HG02798 (cell line): ENCODE results near the gene BCORL1.
A peak's percentile ranks its signal among the peaks of the same experiment; 100 is the strongest.

ENCODE experiments used
- ATAC-seq: cut with Tn5 transposase; IDR thresholded peaks from one replicate; pipeline ENCODE4 v1.9.1; 2021; ENCODE audit warnings: mild to moderate bottlenecking; ENCODE audit not compliant: unreplicated experiment, poor library complexity

Gene BCORL1

DNA sequence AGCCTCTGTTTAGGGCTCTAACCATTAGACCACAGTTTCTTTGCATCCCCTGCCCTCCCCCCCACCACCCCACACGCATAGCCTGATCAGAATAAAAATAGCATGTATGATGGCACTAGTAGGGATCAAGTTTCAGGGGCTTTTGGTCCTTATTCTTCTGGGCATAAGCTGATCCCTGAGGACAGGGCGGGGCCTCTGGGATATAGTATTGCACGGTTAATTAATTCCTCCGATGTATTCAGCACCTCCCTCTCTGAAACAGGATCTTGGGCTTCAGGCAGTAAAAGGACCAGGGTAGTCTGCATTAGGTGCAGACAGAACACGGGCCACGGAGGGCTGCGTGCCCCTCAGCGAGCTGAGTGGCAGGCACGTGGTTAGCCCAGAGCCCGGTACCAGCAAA, 70.8 kb downstream of the BCORL1 start:
- ATAC-seq, result no peak

DNA sequence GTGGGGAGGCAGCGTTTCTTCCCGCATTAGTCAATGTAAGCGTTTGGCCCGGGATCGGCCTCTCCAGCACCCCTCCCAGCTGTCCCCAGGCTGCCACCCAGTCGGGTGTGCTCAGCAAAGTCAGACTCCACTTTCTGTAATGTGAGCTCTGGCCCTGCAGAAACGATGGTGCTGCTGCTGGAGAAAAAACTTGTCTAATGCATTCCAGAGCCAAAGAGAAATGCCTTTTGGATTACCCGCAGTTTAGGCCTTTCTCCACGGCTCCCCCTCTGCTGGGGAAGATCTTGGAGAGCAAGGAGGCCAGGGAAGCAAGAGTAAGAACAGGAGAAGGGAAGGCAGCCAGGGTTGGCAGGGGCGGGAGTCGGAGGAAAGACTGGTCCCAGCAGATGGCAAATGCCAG, 72.7 kb downstream of the BCORL1 start:
- no peak for ATAC-seq

GRCh38 chrX:130055899-130056298, 73.5 kb downstream of the BCORL1 start:
- ATAC-seq, result no peak

DNA sequence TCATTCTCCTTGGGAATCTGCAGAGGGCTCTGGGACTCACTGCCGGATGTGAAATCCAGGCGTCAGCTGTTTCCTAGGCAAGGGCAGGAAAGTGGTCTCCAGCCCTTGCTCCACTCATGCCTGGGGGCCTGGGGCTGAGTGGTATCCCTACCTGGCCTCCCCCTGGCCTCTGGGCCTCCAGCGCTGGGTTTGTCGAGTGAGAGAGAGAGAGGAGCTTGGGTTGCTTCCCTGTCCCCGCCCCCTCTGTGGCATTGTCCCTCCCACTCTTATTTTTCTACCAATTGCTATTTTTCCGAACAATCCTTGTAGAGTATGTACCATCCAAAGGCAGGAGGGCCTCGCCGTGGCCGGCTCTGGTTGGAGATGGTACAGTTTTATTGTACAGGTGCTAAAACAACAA, 74.8 kb downstream of the BCORL1 start:
- no peak for ATAC-seq

DNA sequence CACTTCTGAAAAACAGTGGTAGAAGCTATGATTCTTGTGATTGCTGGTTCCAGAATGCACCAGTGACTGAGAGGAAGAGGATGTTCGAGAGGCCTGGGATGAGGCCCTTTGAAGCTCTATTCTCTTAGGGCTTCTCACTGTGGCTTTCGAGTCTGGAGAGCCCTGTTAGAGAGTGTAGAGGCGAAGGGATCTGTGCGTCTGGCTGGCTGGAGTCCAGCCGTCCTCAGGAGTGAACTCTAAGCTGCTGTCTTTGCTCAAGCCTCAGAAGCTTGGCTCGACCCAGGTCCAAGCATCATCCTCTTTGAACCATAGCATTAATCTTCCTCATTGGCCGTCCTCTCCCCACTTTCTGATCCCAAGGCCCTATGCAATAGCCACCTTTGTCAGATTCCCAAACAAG, 76.2 kb downstream of the BCORL1 start:
- ATAC-seq, result no peak

- ATAC-seq, result peak; percentile 95
Measured at GRCh38 chrX:130060122-130061069, 78.0 kb downstream of the BCORL1 start.

- no peak for ATAC-seq
Measured at GRCh38 chrX:130066975-130067615, 84.7 kb downstream of the BCORL1 start.

- ATAC-seq, result no peak
Measured at GRCh38 chrX:130071611-130072344, 89.3 kb downstream of the BCORL1 start.

DNA sequence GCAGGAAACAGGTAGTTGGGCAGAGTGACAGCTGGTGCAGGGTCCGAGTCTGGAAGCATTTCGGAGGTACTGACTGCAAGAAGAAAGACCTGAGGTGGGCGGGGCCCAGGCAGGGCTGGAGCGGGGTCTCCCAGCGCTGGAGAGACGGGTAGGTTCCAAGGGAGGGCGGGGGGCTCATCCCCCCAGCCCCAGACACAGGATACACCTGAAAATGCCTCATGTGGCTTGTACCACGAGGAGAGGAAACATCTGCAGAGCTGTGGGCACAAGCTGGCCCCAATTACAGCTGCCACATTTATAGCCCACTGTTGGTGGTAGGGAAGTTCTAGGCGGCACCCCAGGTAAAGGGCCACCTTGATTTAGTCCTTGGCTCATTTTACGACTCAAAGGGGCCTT, 89.9 kb downstream of the BCORL1 start:
- ATAC-seq, result no peak

DNA sequence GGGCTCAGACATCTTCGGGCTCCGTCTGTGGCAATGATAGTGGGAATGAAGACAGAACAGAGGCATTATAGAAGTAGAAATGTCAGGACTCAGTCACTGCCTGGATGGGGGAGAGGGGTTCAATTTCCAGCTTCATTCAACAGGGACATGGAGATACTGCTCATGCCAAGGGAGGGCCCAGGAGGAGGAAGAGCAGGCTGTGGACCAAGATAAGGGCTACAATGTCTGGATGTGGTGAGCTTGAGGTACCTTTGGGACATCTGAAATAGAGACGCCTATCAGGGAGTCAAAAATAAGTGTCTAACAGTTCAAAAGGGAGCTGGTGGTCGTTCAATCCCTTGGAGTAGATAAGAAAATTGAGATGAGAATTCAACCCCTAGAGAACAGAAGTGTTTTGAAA, 93.3 kb downstream of the BCORL1 start:
- no peak for ATAC-seq

DNA sequence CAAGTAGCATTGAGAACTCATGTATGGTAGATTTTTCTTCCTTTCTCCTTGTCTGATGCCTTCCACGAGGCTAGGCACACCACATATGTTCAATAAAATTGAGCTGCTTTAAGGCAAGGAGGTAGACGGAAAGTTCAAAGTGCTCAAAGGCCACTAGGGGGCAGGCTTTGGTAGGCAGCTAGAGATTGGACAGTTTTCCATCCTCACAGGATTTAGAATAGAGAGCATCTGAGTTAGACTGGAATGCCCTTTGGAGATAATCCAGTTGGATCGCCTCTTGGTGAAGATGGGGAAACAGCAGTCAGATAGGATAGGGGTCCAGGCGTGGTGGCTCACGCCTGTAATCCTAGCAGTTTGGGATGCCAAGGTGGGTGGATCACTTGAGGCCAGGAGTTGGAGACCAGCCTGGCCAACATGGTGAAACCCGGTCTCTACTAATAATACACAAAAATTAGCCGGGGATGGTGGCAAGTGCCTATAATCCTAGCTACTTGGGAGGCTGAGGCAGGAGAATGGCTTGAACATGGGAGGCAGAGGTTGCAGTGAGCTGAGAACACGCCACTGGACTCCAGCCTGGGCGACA, 97.5 kb downstream of the BCORL1 start:
- no peak for ATAC-seq

DNA sequence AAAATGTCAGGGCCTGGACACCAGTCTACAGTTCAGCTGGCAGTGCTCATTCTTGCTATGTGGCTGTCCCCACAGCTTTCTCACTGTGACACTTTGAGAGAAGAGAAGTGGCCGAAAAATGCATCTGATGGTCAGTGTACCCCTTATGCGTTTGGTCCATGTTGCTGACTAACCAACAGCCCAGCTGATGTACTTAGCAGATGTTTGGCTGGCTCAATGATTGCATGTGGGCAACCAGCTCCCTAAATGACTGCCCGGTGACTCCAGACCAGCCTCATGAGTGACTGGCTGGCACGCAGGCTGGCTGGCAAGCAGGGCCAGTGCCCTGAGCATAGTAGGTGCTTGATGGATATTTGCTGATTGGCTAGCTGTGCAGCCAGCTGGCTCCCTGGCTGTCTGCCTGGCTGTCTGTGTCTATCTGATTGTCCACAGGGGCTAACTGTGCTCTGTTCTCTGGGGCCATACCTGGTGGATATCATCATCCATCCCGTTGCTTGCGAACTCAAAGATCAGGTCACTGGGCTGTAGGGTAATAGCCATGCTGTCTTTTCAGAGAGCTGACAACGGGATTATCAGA, 98.4 kb downstream of the BCORL1 start:
- no peak for ATAC-seq

GRCh38 chrX:130081421-130082045, 99.1 kb downstream of the BCORL1 start:
- no peak for ATAC-seq

DNA sequence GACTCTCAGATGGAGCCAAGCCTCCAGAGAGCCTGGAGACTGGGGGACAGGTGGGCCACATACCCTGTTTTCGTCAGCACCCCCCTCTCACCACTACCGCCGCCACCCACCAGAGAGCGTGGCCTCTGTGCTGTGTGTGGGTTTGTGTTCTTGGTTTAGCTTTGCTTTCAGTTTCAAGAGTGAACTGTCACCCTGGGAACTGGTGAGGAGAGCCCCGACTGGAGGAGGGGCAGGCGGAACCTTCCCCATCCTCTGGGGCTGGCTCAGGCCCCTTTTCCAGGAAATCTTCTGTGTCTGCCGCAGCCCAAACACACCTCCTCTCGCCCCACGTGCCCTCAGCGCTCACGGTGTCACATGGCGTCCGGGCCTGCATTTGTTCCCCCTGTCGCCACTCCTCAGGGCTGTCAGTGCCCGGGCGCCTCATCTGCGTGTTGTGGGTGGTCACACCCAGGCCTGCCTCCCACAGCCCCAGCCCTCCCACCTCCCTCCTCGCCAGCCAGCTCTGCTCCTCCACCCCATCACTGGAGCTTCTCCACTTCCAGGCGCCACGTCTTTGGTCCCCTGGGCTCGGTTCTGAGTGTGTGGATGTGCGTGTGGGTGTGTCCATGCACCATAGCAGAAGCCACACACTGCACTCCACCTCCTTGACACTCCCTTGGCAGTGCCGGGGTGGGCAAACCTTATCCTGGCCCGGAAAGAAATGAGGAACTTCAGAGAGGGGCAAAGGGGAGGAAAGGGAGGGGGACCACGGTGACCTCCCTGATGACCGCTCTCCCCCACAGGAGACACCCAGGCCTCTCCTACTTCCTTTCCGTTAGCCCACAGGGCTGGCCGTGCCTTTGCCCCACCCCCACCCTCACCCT, 100.0 kb downstream of the BCORL1 start:
- peak; percentile 70 for ATAC-seq

DNA sequence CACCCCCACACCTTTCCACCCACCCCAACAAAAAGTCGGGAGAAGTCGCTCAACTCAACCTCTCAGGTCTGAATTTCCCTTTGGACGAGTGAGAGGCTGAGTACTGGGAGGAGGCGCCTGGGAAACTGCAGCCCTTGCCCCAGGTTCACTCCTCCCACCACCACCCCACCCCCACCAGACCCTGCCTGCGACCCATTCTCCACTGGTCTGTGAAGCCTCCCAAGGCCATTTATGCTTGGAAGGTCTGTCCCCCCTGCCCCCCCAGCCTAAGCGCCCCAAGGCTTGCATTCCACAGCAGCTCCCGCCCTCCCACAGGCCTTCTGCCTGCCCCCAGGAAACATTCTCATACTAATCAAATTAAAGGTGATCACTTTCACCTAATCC, 100.7 kb downstream of the BCORL1 start:
- no peak for ATAC-seq

DNA sequence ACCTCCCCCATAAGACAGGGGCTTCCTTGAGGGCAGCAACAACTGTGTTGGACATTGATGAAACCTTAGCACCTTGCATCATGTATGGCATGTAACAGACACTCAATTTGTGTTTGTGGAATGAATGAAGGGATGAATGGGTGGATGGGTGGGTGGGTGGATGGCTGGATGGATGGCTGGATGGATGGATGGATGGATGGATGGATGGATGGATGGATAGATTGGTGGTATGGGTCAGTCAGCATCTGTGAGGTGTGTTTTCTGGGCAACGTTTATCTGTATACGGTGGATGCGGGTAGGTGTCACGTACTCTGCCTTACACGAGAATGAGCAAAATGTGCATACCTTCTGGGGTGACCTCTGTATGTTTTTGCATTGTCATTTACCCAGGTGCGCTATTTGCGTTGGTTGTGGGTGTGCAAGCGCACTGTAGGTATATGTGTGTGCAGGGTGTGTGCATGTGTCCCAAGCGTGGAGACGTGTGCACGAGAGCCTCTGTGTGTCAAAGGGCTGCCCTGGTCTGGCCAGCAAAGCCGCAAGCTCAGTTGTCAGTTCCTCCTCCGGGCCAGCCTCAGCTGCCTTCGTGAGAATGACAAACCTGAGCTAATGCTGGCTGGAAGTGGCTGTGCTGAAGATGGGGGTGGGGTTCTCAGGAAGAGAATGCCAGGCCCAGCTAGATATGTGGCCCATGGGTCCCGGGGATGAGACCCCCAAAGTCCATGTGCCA, 101.4 kb downstream of the BCORL1 start:
- ATAC-seq, result peak; percentile 37

GRCh38 chrX:130084631-130085237, 102.3 kb downstream of the BCORL1 start:
- ATAC-seq, result peak; percentile 51
